DND-41 (cell line): Measurements from ENCODE around the gene BAIAP2L2.
"Not testable (repeated sequence)": the region's sequence is repeated elsewhere in the genome, so short reads cannot be mapped to it uniquely, and the experiment has no call there.

Source experiments
- CTCF ChIP-seq: IDR thresholded peaks from 2 replicates; pipeline ENCODE4 v1.5.1; 2012; ENCODE audit warnings: borderline replicate concordance, low read length, moderate library complexity, mild to moderate bottlenecking; ENCODE audit not compliant: poor library complexity, severe bottlenecking; ENCODE audit errors: extremely low read depth
- EZH2 ChIP-seq: IDR thresholded peaks from 3 replicates; pipeline ENCODE4 v1.6.1; 2012; ENCODE audit warnings: borderline replicate concordance, low read depth, mild to moderate bottlenecking, moderate library complexity, low read length, inconsistent platforms; ENCODE audit not compliant: severe bottlenecking

- not testable (repeated sequence) for TF ChIP-seq CTCF, EZH2
Observed at GRCh38 chr22:38118747-38119146, 8.3 kb upstream of the BAIAP2L2 start.
